LoVo (cell line): Measurements from ENCODE around the gene ZNF394.

Experiments used
- DNase-seq: peaks from one replicate; pipeline ENCODE4 v3.0.0-alpha.2; 2016; ENCODE audit warnings: low spot score

ZNF394 gene

GRCh38 chr7:99449326-99449725 lies 50.8 kb downstream of the ZNF394 start:
- DNase-seq = no peak

DNA sequence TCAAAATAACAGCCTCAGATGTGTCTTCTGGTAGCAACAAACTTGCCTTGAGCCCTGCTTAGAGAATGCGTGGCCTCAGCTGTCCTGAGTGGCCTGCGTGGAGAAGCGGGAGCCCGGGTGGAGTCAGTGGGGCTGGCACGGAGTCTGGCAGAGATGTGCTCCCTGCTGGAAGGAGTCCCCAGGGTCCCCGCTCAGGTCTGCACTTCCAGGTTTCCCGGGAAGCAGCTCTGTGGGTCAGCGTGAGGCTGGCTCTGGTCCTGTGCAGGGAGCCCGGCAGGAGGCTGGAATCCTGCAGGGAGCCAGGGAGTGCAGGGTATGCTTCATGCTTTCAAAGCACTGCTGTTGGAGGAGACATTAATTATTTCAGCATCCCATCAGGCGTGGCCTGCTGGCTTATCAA lies 51.2 kb downstream of the ZNF394 start:
- DNase-seq = no peak

DNA sequence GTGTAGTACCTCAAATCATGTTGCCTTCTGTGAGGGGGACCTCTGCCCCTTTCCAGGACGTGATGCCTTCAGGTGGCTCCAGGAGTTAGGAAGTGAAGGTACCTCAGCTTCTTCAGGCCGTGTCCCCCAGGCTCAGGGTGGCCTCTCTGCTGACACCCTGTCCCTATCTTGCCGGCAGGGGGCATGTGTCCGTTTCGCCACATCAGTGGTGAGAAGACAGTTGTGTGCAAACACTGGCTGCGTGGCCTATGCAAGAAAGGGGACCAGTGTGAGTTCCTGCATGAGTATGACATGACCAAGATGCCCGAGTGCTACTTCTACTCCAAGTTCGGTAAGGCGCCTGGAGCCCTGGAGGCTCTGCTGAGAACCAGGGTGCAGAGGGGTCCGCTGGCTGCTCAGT lies 52.1 kb downstream of the ZNF394 start:
- no peak for DNase-seq

DNA sequence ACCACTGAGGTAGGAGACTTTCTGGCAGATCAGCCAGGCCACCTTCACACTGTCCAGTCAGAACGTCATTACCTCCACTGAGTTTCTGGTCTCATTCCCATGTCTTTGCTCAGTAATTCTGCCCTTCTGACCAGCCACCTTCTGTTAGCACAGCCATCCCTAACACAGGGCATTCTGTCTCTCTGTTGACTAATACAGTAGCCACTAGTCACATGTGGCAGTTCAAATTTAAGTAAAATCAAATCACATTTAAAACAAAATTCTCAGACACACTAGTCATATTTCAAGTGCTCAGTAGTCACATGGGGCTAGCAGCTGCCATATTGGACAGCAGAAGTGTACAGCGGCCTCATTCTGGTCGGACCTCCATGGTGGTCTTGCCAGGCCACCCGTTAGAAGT lies 54.0 kb downstream of the ZNF394 start:
- no peak for DNase-seq
